Measurements from ENCODE around the gene GDI2. TPM values are rescaled to one million over a fixed set of nuclear protein-coding genes. Genes with fewer than 3 reads are reported as not detected.

The GDI2 gene
- total and polyA plus RNA-seq, 2 of the 13 experiments (the other 11 are each of a cell fraction or from before 2014, with no cell fraction given): 153 to 477 TPM

DNA sequence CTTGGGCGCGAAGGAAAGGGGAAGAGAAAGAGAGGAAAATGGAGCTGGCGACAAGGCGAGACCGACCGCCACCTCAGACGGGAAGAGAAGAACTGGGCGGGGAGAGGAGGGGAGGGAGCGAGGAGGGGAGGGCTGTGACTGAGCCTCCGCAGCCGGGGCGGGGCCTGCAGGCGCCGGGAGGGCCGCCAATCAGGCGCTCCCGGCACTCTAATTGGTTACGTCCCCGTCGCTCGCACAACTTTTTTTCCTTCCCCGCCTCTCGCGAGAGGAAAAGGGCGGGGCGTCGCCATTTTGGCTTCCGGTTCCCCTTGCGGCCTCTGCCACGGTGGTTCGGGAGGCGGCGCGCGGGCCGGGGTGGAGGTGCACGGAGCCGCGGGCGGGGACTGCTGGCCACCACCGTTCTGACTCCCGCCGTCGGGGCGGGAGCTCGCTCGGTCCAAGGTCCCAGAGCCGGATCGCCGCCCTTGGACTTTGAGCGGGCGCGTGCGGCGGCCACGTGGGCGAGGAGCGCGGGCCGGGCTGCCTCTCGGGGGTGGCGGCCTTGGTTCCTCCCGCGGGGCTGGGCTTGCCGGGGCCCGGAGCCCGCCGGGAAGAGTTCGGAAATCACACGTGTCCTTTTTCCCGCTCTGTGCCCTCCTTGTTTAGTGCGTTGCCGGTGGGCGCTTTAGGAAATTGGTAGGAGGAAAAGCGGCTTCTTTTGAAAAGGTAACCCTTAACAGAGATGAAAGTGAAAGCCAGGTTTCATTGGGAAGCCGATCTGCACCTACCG is at the start of gene GDI2 (continued):
- TF ChIP-seq MAFF (IDR thresholded peaks at IDR 0.05; ENCODE audit: low read depth, low read length) (no peak), PHF5A (CRISPR knock-in tag; IDR thresholded peaks at IDR 0.05; ENCODE audit: low read depth, unreplicated experiment) (peak; percentile 78), CREB1 (IDR thresholded peaks at IDR 0.05) (peak; percentile 61), CREB1 (CRISPR knock-in tag; IDR thresholded peaks at IDR 0.05) (no peak; the same call in 1 of the 2 replicates), ZNF749 (CRISPR knock-in tag; IDR thresholded peaks at IDR 0.05; ENCODE audit: borderline replicate concordance) (peak; percentile 96), ZNF451 (CRISPR knock-in tag; IDR thresholded peaks at IDR 0.05) (peak; percentile 98), RAD21 (CRISPR knock-in tag; IDR thresholded peaks at IDR 0.05) (peak; percentile 58), KLF12 (CRISPR knock-in tag; IDR thresholded peaks at IDR 0.05; ENCODE audit: borderline replicate concordance) (peak; percentile 79), FOXM1 (CRISPR knock-in tag; IDR thresholded peaks at IDR 0.05) (peak; percentile 86; the same call in 1 of the 2 replicates), ZMYM2 (CRISPR knock-in tag; IDR thresholded peaks at IDR 0.05) (peak; percentile 78), GABPB1 (CRISPR knock-in tag; IDR thresholded peaks at IDR 0.05) (peak; percentile 95), ZNF777 (CRISPR knock-in tag; IDR thresholded peaks at IDR 0.05) (peak; percentile 98), RORA (CRISPR knock-in tag; IDR thresholded peaks at IDR 0.05) (peak; percentile 68; the same call in 1 of the 2 replicates), TCF7 (IDR thresholded peaks at IDR 0.05; ENCODE audit: low read depth) (no peak), MEIS1 (CRISPR knock-in tag; IDR thresholded peaks at IDR 0.05; ENCODE audit: borderline replicate concordance) (peak; percentile 84; the same call in 1 of the 2 replicates), RFX3 (CRISPR knock-in tag; IDR thresholded peaks at IDR 0.05) (no peak), ZNF616 (CRISPR knock-in tag; IDR thresholded peaks at IDR 0.05; ENCODE audit: low read depth) (peak; percentile 44; the same call in 1 of the 2 replicates), KDM3A (CRISPR knock-in tag; IDR thresholded peaks at IDR 0.05; ENCODE audit: low read depth) (peak; percentile 75; the same call in 1 of the 2 replicates)
- TF ChIP-seq, protein P1, sequence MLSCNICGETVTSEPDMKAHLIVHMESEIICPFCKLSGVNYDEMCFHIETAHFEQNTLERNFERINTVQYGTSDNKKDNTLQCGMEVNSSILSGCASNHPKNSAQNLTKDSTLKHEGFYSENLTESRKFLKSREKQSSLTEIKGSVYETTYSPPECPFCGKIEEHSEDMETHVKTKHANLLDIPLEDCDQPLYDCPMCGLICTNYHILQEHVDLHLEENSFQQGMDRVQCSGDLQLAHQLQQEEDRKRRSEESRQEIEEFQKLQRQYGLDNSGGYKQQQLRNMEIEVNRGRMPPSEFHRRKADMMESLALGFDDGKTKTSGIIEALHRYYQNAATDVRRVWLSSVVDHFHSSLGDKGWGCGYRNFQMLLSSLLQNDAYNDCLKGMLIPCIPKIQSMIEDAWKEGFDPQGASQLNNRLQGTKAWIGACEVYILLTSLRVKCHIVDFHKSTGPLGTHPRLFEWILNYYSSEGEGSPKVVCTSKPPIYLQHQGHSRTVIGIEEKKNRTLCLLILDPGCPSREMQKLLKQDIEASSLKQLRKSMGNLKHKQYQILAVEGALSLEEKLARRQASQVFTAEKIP (CRISPR knock-in tag; IDR thresholded peaks at IDR 0.05; ENCODE audit: borderline replicate concordance): no peak
- TF ChIP-seq, protein P2, sequence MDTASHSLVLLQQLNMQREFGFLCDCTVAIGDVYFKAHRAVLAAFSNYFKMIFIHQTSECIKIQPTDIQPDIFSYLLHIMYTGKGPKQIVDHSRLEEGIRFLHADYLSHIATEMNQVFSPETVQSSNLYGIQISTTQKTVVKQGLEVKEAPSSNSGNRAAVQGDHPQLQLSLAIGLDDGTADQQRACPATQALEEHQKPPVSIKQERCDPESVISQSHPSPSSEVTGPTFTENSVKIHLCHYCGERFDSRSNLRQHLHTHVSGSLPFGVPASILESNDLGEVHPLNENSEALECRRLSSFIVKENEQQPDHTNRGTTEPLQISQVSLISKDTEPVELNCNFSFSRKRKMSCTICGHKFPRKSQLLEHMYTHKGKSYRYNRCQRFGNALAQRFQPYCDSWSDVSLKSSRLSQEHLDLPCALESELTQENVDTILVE (CRISPR knock-in tag; IDR thresholded peaks at IDR 0.05): peak; percentile 100
- TF ChIP-seq, protein P3, sequence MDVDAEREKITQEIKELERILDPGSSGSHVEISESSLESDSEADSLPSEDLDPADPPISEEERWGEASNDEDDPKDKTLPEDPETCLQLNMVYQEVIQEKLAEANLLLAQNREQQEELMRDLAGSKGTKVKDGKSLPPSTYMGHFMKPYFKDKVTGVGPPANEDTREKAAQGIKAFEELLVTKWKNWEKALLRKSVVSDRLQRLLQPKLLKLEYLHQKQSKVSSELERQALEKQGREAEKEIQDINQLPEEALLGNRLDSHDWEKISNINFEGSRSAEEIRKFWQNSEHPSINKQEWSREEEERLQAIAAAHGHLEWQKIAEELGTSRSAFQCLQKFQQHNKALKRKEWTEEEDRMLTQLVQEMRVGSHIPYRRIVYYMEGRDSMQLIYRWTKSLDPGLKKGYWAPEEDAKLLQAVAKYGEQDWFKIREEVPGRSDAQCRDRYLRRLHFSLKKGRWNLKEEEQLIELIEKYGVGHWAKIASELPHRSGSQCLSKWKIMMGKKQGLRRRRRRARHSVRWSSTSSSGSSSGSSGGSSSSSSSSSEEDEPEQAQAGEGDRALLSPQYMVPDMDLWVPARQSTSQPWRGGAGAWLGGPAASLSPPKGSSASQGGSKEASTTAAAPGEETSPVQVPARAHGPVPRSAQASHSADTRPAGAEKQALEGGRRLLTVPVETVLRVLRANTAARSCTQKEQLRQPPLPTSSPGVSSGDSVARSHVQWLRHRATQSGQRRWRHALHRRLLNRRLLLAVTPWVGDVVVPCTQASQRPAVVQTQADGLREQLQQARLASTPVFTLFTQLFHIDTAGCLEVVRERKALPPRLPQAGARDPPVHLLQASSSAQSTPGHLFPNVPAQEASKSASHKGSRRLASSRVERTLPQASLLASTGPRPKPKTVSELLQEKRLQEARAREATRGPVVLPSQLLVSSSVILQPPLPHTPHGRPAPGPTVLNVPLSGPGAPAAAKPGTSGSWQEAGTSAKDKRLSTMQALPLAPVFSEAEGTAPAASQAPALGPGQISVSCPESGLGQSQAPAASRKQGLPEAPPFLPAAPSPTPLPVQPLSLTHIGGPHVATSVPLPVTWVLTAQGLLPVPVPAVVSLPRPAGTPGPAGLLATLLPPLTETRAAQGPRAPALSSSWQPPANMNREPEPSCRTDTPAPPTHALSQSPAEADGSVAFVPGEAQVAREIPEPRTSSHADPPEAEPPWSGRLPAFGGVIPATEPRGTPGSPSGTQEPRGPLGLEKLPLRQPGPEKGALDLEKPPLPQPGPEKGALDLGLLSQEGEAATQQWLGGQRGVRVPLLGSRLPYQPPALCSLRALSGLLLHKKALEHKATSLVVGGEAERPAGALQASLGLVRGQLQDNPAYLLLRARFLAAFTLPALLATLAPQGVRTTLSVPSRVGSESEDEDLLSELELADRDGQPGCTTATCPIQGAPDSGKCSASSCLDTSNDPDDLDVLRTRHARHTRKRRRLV (CRISPR knock-in tag; IDR thresholded peaks at IDR 0.05): peak; percentile 88; the same call in 1 of the 2 replicates
- TF ChIP-seq, protein P4, sequence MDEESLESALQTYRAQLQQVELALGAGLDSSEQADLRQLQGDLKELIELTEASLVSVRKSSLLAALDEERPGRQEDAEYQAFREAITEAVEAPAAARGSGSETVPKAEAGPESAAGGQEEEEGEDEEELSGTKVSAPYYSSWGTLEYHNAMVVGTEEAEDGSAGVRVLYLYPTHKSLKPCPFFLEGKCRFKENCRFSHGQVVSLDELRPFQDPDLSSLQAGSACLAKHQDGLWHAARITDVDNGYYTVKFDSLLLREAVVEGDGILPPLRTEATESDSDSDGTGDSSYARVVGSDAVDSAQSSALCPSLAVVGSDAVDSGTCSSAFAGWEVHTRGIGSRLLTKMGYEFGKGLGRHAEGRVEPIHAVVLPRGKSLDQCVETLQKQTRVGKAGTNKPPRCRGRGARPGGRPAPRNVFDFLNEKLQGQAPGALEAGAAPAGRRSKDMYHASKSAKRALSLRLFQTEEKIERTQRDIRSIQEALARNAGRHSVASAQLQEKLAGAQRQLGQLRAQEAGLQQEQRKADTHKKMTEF (CRISPR knock-in tag; IDR thresholded peaks at IDR 0.05): peak; percentile 98
